HG03439 (cell line): ENCODE data around the gene TP73.

Source experiments
- ATAC-seq: cut with Tn5 transposase; IDR thresholded peaks from one replicate; pipeline ENCODE4 v1.9.1; 2021; ENCODE audit warnings: mild to moderate bottlenecking, moderate library complexity; ENCODE audit not compliant: unreplicated experiment

TP73 gene

DNA sequence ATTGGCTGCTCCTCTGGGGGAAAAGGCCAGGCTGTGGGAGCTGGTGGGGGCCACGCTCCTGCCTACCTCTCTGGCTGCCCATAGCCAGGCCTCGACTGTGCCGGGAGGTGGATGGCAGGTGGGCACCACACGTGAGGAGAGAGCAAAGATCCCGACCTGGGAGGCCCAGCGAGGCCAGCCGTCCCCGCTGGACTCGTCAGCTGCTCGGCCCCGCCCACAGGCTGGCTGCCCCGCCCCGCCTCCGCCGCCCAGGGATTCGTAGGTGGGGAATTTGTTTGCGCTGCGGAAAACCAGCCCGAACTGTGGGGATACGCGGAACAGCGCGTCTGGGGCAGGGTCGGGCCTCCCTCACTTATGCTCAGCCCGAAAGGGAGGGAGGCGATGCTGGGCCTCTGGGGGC, 31.7 kb downstream of the TP73 start:
- no peak for ATAC-seq

DNA sequence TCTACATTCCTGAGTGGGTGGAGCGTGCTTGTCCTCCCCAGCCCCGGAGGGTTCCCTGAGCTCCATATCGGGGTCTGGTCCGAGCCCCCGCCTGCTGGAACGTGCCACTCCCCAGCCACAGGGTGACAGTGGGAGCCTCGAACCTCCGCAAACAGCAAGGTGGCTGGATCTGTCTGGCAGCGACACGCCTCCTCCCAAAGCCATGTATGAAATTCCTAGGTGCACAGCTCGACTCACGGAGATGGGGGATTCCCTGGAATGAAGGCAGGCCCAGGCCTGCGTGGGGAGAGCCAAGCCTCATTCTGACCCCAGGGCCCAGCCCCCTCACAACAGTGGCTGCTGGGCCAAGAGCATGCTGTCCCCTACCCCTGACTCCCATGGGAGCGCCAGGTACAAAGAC, 32.9 kb downstream of the TP73 start:
- ATAC-seq = no peak

DNA sequence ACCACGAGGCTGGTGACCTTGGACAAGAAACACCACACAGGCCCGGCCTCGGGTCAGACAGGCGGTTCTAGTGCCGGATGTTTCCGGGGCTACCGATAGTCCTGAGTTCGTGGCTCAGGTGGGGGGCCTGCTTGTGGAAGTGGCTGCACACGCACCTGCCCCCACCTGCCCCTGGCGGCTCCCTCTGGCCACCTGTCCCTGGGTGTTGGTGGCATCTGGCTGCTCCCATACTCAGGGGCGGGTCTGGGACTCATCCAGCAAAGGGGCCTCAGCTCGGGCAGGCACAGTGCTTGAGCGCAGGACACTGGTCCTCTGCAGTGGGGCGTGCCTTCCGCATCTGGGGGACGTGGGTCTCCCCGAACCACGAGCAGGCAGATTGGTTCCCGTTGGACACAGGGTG, 33.6 kb downstream of the TP73 start:
- no peak for ATAC-seq

DNA sequence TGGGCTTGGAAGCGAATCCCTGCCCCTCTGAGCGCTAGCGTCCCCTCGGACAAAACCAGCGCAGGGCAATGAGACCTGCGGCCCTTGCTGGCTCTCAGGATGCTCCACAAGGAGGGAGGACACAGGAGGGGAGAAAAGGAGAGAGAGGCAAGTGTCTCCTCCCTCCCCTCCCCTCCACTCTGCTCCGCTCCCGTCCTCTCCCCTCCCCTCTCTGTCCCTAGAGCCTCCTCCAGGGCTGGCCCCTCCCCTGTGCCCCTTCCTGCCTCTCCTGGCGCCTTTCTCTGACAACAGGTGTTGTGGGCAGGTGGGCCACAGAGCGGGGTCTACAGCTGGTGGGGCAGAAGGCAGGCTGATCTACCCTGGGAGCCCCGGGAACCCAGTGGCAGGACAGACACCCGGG, 35.2 kb downstream of the TP73 start:
- no peak for ATAC-seq

DNA sequence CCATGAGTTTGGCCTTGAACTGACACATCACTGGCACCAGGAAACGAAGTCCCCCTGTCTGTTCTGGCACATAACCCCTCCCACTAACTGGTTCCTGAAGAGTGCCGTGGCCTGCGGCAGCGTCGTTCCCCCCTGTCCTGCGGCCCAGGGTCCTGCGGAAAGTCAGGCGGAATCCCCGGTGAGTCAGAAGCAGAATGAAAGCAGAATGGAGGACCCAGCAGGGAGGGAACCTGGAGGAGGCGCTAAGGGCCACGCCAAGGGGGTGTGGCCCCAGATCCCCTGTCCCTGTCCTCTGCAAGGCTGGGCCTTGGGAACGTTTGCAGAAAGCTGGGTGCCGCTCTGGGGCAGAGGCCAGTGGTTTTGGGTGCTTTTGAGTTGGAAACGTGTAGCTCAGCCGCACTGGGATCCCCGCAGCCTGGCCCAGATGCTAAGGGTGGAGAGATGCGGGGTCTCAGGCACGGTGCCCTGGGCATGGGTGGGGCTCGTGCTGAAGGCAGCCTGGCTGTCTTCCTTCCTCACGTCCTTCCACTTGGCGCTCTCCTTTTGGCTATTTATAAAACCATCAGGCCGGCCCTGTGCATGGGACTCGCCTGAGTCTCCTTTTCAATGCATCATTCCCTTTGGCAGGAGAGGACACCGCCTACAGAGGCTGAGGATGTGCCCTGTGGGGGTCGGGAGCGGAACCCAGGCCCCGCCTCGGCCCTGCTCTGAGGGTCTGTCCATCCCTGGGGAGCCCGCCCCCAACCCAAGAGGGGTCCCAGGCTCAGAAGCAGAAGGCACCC, 36.2 kb downstream of the TP73 start:
- ATAC-seq = no peak

DNA sequence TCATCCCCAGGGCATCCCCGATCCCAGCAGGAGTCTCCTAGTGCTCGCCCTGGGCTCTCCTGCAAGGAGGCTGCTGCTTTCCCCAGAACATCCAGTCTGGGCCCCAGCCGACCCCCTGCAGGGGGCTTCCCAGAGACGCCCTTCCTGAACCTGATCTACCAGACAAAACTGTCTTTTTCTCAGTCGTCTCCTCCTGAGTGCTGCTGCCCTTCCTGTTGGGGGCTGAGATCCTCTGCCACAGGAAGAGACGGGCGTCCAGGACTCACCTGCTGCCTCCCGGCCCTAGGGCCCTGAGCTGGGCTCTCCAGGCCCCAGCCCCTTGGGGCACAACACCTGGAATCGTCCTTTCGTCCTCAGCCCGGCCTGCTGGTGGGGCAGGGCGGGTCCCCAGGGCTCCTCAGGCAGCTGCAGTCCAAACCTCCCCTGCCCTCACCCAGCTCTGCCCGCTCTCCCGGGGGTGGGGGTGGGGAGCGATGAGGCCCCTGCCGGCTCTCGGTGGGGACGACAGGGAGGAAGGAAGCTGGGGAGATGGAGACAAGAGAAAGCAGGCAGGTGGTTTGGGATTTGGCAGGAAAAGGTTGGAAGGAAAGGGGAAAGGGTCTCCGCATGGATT, 36.9 kb downstream of the TP73 start:
- ATAC-seq = no peak

DNA sequence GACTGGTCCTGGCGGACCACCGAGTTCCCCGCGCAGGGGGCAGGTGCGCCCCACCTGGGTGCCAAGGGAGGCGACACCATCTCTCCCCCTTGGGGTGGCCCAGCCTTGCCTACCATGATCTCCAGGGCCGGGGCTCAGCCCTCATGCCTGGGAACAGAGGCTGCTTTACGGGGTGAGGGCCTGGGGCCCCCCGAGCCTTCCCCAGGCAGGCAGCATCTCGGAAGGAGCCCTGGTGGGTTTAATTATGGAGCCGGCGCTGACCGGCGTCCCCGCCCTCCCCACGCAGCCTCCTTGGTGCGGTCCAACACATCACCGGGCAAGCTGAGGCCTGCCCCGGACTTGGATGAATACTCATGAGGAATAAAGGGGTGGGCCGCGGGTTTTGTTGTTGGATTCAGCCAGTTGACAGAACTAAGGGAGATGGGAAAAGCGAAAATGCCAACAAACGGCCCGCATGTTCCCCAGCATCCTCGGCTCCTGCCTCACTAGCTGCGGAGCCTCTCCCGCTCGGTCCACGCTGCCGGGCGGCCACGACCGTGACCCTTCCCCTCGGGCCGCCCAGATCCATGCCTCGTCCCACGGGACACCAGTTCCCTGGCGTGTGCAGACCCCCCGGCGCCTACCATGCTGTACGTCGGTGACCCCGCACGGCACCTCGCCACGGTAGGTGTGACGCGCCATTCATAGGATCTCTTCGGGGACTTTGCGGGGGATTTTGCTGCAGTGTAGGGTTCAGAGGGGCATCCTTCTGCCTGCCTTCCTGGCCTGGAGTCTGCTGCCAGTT, 38.2 kb downstream of the TP73 start:
- no peak for ATAC-seq

DNA sequence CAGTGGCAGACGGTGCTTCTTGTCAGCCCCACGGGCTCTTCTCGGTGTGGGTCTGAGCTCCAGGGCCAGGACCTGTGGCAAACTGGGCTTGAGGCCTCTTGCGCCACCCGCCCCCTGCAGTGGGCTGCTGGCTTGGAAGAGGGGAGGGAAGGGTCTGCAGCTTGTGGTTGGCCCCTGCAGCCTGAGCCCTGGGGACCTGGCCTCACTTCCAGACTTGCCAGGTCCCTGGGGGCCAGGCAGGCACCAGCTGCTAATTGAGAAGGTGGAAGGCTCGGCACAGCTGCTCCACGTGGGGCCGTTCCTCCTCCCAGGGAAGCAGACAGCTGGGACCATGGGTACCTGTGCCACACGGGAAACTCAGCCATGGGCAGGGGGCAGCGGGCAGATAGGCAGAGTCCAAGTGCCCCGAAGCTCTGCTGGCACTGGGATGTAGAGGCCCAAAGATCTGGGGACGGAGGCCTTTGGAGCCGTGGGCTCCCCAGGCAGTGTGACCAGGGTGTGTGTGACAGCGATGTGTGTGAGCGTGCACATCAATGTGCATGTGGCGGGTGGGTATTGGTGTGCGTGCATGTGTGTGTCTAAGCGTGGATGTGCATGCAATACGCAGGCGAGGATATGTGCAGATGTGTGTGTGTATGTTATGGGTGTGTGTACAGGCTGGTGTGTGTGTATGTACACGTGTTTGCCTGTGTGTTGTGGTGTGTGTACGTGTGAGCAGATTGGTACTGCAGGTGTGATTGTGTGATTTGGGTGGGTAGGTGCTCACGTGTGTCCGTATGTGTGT, 39.3 kb downstream of the TP73 start:
- no peak for ATAC-seq

DNA sequence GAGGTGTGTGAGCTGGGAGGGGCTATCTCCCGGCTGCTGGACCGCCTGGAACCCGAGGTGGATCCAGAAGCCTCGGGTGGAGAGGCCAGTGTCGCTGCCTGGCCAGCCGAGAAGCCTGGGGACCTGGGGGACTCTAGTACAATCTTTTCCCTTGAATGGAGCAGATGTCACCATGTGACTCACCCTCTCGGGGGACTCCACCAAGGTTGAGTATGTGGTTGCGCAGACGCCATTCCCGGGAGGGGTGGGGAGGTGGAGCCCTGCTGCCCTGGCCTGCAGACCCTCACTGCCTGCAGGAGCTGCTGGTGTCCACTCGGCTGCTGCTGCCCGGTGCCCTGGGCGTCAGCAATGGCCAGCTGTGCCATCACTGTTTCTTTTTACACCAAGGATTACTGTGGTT, 40.3 kb downstream of the TP73 start:
- no peak for ATAC-seq

DNA sequence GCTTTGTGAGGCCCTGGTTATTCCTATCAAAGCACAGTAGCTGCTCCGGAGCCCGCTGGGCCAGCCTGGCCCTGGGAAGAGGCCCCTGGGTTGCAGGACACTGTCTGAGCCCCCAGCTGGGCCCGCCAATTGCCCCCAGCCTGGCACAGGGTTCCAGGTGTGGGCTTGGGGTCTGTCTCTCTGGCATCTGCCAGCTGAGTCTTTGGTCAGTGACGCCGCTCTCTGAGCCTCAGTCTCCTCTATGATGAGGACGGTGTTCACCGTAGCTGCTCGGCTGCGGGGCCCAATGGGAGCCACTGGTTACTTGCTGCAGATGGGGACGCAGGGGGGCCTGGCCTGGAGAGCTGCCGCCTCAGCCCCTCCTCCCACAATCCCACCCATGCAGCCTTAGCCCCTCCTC, 41.0 kb downstream of the TP73 start:
- no peak for ATAC-seq

DNA sequence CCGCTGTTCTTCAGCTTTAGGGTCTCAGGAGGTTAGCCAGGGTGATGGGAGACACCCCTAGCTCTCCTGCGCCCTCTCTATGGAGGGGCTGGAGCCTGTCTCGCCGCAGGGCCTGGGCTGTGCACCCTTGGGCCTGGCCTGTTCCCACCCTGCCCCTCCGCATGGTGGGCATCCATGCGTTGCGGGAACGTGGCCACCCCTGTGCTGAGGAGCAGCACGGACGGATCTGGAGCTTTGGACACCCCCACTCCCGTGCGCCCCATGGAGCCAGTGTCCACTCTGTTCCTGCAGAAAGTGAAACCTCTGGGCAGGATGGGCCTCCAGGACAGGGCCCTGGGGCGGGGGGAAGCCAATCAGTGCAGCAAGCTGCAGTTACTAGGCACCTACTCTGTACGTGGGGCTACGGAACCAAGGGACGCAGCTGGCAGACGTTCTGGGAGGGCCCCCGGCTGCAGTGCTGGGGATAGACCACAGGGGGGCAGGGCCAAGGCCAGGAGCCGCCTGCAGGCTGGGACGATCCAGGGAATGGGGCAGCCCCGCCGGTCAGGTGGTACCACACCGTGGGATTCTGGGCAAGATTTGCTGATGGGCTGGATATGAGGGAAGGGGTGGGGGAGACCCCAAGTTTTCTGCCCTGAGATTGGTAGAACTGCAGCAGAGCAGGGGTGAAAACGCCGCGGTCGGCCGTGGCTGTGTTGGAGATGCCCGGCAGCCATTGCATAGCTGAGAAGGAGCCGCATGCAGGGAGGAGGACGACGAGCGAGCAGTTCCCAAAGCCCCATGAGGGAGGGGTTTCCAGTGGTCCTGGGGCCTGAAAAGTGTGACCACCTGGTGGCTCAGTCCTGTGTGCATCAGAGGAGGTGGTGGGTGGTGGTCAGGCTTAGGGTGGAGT, 43.3 kb downstream of the TP73 start:
- ATAC-seq = no peak

DNA sequence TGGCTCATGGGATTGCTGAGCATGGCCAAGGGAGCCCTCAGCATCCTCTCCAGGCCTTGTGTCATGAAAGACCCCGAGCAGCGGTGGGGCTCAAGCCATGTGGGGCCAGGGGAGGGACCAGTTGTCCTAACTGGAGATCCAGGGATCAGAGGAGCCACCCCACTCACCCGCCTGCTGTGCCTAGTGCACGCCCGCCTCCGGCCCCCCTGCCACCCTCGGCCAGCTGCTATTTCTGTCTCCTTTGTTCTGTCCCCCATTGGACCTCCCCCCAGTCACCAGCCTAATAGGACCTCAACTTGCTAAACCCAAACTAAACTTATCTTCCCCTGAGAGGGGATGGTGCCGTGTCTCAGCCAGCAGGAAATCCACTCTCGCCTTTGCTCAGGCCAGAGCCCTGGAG, 44.4 kb downstream of the TP73 start:
- ATAC-seq = no peak

DNA sequence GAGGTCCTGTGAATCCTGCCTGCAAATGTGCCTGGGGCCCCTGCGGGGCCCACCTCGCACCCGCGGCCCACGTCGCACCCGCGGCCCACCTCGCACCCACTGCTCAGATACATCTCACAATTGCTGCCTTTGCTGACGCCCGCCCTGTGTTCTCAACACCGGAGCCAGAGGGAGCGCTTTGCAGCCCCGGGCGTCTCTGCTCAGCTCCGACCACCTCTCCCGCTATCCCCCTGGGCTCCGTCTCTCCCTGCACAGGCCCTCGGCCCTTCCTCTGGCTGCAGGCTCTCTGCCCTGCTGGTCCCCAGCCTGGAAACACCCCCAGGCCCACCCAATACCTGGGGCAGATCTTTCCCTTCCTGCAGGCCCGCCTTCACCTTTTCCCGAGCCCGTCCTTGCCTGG, 44.8 kb downstream of the TP73 start:
- no peak for ATAC-seq

DNA sequence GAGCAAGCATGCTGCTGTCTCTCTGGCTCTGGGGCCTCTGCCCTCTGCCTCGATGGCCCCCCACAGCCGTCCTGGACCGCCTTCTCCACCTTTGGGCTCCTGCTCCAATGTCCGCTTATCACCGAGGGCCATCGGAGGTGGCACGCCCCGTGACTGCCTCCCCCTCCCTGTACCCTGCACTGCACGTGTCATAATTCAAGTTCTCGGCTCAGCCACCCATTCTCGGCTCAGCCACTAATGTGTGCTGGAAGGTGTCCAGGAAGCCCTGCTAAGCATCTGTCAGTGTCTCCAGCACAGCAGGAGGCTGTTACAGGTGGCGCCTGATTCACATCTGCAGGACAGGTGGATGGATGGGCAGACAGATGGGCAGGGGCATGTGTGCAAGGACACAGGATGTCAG, 45.5 kb downstream of the TP73 start:
- no peak for ATAC-seq

DNA sequence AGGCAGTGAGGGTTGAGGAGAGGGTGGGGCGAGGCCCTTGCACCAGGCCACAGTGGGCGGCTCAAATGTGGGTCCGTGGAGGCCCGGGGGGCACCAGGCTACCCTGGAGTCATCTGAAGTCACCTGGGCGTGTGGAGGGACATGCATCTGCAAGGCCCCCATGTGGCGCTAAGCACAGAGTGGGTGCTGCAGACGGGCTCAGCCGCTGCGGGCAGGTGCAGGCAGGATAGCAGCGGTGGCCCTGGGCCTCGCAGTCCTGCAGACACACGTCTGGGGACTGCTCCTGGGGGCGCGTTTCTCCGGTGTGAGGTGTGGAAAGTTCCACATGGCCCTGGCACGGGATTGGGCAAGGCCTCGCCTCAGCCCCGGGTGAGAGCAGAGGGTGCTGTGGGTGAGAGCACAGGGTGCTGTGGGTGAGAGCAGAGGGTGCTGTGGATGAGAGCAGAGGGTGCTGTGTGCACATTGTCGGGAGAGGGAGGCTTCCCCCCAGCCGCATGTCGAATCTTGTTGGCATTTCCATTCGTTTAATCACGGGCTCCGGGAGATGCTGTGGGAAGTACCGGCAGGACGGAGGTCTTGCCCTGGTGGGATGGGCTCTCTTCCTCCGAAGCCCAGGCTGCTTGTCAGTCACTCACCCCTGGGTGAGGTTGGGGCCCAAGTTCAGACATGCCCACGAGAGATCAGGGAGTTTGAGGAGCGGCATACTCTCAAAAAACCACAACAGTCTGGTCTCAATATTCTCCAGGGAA, 46.5 kb downstream of the TP73 start:
- ATAC-seq = no peak

DNA sequence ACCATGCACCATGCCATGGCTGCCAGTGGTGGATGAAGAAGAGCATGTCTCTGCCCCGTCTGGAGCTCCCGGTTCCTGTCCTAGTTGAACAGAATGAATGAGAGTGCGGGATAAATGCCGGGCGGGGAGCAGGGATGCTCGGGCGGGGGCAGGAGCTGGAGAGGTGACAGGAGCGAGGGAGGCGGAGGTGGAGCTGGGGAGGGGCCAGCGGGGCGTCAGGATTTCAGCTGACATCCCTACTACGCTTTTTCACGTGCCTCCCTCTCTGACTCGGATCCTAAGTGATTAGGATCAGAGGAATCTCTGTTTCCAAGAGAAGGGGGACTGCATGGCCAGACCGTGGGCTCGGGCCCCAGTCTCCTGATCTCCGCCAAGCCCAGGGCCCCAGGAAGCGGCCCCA, 47.3 kb downstream of the TP73 start:
- ATAC-seq = no peak

DNA sequence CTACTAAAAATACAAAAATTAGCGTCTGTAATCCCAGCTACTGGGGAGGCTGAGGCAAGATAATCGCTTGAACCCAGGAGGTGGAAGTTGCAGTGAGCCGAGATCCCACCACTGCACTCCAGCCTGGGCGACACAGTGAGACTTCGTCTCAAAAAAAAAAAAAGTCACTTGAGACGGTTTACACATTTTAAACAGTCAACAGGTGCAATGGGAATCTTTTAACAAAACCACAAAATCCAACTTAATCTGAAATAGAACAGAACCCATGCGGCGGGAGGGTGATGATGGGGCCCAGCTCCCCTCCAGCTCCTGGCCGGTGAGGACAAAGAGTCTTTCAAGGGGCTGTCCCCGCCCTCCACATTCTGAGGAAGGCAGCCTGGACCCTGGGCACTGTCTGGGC, 48.3 kb downstream of the TP73 start:
- no peak for ATAC-seq

DNA sequence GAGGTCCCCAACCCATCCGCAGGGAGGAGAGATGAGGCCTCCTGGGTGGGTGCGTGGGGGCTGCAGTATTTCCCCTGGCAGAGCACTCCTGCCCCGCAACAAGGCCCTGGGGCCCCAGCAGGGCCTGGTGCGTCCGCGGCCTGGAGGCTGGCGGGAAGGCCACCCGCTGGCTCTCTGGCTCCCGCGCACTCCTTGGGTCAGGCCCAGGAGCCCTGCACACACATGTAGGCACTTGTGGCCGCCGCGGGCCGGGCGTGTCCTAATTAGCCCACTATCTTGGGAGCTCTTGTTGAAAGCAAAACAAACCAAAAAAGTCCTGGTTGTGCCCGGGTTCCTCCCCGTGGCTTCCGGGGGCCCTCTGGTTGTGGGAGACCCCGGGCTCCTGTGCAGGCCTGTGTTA, 50.2 kb downstream of the TP73 start:
- ATAC-seq = no peak

DNA sequence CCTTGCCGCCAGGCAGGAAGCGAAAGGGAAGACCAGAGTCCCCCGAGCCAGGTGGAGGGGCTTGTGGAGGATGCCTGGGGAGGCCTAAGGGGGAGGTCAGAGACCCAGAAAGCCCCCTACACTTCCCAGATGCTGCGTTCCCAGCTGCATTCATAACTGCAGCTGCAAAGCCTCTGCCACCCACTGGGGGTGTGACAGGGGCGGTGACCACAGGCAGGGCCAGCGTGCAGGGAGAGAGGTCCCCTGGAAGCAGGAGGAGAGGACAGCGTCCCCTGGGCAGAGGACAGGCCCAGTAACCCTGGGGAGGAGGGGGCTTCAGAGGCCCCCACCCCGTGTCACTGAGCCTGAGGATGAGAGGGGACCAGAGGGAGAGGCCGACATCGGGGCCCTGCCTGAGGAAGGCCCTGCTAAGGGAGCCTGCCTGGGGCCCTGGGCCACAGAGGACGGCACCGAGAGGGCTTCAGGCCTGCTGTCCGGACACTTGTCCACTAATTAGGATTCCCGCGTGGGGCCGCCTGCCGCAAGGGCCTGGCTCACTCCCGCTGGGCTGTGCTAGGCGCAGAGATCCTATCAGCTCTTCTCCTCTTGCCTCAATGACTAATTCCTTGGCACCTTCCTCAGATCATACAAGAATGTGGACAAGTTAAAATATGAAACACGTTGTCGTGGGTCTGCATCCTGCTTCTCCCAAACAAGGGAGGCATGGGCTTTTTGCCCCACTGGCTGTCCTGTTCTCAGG, 50.8 kb downstream of the TP73 start:
- ATAC-seq = no peak
